Left lung (tissue), 10 donors: ENCODE results near the gene CAMTA1. TPM values are rescaled to one million over a fixed set of nuclear protein-coding genes. Genes with fewer than 3 reads are reported as not detected.
A peak's percentile ranks its signal among the peaks of the same experiment; 100 is the strongest.

ENCODE experiments used
- ATAC-seq: fragments of 200-7000 bp; cut with Tn5 transposase; one replicate; pipeline ENCODE4 v1.9.1; 2020; ENCODE audit warnings: moderate library complexity
- DNase-seq, 4 donors: peaks; one replicate each; pipeline ENCODE4 v3.0.0-alpha.2; 2013 to 2020
- H3K27ac ChIP-seq, 2 donors: fragments of 200-600 bp; sonication (generic) in 1 of 2; one replicate each; pipeline versions ENCODE4 v1.5.0 to v1.8.0; 2020 to 2021
- H3K27me3 ChIP-seq, 2 donors: fragments of 200-600 bp; sonication (generic) in 1 of 2; one replicate each; pipeline versions ENCODE4 v1.5.0 to v1.8.0; 2020 to 2021
- H3K36me3 ChIP-seq, 2 donors: fragments of 200-600 bp; sonication (generic) in 1 of 2; one replicate each; pipeline versions ENCODE4 v1.5.0 to v1.8.0; 2020 to 2021
- H3K4me1 ChIP-seq, 2 donors: fragments of 200-600 bp; one replicate each; pipeline ENCODE4 v1.8.0; 2021
- H3K4me3 ChIP-seq, 2 donors: fragments of 200-600 bp; sonication (generic) in 1 of 2; one replicate each; pipeline versions ENCODE4 v1.5.0 to v1.8.0; 2020 to 2021; ENCODE audit warnings: mild to moderate bottlenecking in 1 of 2
- H3K9me3 ChIP-seq, 2 donors: fragments of 200-600 bp; sonication (generic) in 1 of 2; one replicate each; pipeline versions ENCODE4 v1.5.0 to v1.8.0; 2020 to 2021
- intact Hi-C, 2 donors: fragments of 100-400 bp; cut with DNase I; formaldehyde crosslinking; loops; one replicate each; pipeline versions ENCODE4 v1.11.2 to v1.14.2; 2022
- polyA plus RNA-seq, 6 donors: library from polyadenylated mRNA; unstranded; fragments of 120-200 nt; gene quantifications; one replicate each; pipeline ENCODE4 v1.2.1, GENCODE V29; 2013; ENCODE audit not compliant: insufficient read length in 6 of 6
- total RNA-seq, 2 donors: library from RNA; stranded (reverse); fragmentation: NEBNext Ultra II Directional; extraction: Animal tissue kit (Norgen Biotek cat#: 25700); gene quantifications; one replicate each; pipeline ENCODE4 v1.2.1, GENCODE V29; 2021
- TF ChIP-seq, protein P1 (sequence below), 2 donors: fragments of 200-600 bp; sonication (generic) in 1 of 2; IDR thresholded peaks; one replicate each; pipeline versions ENCODE4 v1.5.0 to v1.8.0; 2021; ENCODE audit warnings: antibody characterized with exemption in 2 of 2
- donor health status: DM: no; HTN: yes; CAD: no.
- donor health status: DM: no; HTN: no; CAD: no.

Gene CAMTA1
- total and polyA plus RNA-seq, 8 donors: 42.7 to 69.1 (median 49.4) TPM

DNA sequence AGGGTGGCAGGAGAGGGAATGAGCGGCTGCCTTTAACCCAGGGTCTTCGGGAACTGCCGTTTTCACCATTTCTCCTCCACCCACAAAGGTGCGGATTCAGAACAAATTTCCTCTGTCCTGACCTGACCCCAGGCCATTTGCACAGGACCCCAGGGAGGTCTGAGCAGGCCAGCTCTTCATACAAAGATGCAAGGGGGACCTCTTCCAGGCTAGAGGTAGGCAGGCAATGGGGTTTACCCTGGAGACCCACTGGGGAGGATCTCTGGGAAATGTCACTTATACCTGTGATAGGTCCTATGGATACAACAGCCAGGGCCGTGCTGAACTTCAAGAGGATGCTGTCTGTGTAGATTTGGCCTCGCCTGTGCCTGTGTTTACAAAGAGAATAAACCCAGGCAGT is 896.1 kb downstream of the CAMTA1 start:
- H3K27me3 ChIP-seq: peaks cover 0 to 28% of the 10 kb centered on the region in 2 donors
- DNase-seq (no peak), ATAC-seq (no peak)

DNA sequence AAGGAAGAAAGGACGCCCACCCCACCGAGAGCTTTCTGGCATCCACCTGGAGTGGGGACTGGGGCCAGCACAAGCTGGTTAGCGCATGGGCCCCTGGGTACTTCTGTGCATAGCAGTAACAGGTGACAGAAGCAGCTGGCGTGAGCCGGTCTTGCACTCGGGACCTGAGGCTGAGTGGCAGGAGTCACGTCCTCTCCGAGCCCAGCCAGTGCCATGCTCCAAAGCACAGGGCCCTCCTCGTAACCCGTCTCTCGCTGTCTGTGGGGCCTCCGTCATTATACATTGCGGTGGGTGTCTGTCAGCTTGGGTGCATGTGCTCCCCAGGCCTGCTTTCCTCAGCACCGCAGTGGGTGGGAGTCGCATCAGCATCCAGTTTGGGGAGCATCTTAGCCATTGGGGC is 898.3 kb downstream of the CAMTA1 start:
- intact Hi-C loops: no loop called here

More for the DNA sequence above, 896.1 kb downstream of the CAMTA1 start:
- peaks cover 5 to 19% of the 10 kb centered on the region in 2 donors for H3K4me1 ChIP-seq
- intact Hi-C loops: no loop called here
- TF ChIP-seq, protein P1, sequence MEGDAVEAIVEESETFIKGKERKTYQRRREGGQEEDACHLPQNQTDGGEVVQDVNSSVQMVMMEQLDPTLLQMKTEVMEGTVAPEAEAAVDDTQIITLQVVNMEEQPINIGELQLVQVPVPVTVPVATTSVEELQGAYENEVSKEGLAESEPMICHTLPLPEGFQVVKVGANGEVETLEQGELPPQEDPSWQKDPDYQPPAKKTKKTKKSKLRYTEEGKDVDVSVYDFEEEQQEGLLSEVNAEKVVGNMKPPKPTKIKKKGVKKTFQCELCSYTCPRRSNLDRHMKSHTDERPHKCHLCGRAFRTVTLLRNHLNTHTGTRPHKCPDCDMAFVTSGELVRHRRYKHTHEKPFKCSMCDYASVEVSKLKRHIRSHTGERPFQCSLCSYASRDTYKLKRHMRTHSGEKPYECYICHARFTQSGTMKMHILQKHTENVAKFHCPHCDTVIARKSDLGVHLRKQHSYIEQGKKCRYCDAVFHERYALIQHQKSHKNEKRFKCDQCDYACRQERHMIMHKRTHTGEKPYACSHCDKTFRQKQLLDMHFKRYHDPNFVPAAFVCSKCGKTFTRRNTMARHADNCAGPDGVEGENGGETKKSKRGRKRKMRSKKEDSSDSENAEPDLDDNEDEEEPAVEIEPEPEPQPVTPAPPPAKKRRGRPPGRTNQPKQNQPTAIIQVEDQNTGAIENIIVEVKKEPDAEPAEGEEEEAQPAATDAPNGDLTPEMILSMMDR (IDR thresholded peaks at IDR 0.05): no peak
- H3K4me3 ChIP-seq: no peak overlapping the region
- H3K27ac ChIP-seq: no peak overlapping the region
- H3K36me3 ChIP-seq: no peaks in the 10 kb centered on the region
- no peaks in the 10 kb centered on the region for H3K9me3 ChIP-seq

DNA sequence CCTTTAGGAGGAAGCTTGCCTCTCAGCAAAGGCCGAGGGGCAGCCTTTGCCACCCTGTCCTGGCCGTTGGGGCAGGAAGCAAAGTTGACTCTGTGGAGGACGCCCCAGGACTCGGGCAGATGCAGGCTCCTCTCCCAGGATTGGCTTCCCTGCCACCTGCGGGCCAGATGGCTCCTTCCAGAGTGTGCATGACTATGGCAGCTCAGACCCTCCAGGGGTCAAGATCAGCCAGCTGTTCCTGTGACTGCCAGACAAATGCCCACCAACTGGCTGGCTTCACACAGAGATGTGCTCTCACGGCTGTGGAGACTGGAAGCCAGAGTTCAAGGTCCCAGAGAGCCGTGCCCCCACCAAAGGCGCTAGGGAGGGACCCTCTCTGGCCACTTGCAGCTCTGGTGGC is 898.9 kb downstream of the CAMTA1 start:
- Histone ChIP-seq H3K4me3 (no peak overlapping the region), H3K4me1 (peaks cover 5 to 19% of the 10 kb centered on the region in 2 donors), H3K36me3 (no peaks in the 10 kb centered on the region), H3K9me3 (no peaks in the 10 kb centered on the region), H3K27ac (no peak overlapping the region), H3K27me3 (peaks cover 0 to 28% of the 10 kb centered on the region in 2 donors)
- intact Hi-C loops: no loop called here
- ATAC-seq (no peak), DNase-seq (peak in 1 of 4 donors; percentile 49)
- TF ChIP-seq, protein P1 (IDR thresholded peaks at IDR 0.05): no peak

More for the DNA sequence above, 898.3 kb downstream of the CAMTA1 start:
- Histone ChIP-seq H3K27ac (no peak overlapping the region), H3K4me1 (peaks cover 5 to 19% of the 10 kb centered on the region in 2 donors), H3K36me3 (no peaks in the 10 kb centered on the region), H3K27me3 (peaks cover 0 to 27% of the 10 kb centered on the region in 2 donors), H3K9me3 (no peaks in the 10 kb centered on the region), H3K4me3 (no peak overlapping the region)
- TF ChIP-seq, protein P1 (IDR thresholded peaks at IDR 0.05): no peak
- DNase-seq (peak in 1 of 4 donors; percentile 60), ATAC-seq (no peak)

DNA sequence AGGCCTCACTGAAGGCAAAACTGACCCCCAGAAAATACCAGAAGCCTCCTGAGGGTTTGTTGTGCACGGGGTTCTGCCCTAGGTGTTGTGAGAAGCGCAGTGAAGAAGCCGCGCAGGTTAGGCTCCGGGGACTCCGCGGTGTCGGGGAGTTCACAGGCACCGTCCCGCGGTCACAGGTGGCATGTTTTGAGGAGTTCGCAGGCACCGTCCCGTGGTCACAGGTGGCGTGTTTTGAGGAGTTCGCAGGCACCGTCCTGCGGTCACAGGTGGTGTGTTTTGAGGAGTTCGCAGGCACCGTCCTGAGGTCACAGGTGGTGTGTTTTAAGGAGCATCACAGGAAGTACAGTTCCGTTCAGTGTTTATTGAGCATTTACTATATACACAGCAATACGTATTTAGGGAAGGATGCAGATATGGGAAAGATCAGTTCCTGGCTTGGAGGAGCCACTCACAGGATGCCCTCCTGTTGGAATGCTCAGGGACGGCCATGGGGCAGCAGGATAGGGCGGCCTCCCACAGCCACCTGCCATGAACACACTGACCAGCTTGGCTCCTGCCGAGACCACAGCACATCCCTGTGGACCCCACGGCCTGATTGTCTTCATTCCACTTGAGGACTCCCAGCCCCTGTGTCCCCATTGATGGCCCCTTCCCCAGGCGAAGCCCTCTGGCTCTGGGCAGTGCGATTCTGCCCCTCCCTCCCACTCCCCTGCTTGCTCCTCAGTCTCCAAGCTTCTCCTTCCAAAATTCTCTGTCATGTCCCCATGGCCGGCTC is 899.8 kb downstream of the CAMTA1 start:
- Histone ChIP-seq H3K9me3 (no peaks in the 10 kb centered on the region), H3K36me3 (no peaks in the 10 kb centered on the region), H3K27ac (no peak overlapping the region), H3K4me1 (peaks cover 2 to 11% of the 10 kb centered on the region in 2 donors), H3K4me3 (no peak overlapping the region), H3K27me3 (peaks cover 0 to 28% of the 10 kb centered on the region in 2 donors)
- DNase-seq (peak in 1 of 4 donors; percentile 63), ATAC-seq (no peak)
- TF ChIP-seq, protein P1 (IDR thresholded peaks at IDR 0.05): no peak
- intact Hi-C loops: no loop called here

DNA sequence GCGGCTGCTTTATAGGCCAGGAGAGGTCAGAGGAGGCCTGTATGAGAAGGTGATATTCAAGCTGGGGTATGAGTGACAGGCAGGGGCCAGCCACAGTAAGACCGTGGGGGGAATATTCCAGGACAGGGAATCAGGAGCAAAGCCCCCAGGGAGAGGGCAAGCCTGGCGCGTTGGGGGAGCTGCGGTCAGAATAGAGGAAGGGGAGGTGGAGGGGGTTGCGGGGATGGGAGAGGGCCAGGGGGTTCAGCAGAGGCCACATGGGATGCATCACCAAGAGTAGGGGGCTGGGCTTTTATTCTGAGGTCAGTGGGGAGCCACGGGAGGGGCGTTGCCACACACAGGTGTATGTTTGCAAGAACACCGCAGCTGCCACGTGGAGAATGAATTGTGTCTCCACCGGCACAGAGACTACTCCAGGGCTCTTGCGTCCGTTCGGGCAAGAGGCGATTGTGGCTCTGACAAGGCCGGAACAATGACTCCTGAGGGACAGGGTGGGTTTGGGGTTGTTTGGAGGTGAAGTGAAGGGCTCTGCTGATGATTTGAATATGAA is 901.1 kb downstream of the CAMTA1 start:
- DNase-seq (peak in 2 of 4 donors; percentile 20 to 35), ATAC-seq (no peak)
- Histone ChIP-seq H3K4me1 (no peaks in the 10 kb centered on the region), H3K36me3 (no peaks in the 10 kb centered on the region), H3K27me3 (peaks cover 0 to 16% of the 10 kb centered on the region in 2 donors), H3K9me3 (no peaks in the 10 kb centered on the region), H3K4me3 (no peak overlapping the region), H3K27ac (no peak overlapping the region)
- TF ChIP-seq, protein P1 (IDR thresholded peaks at IDR 0.05): no peak
- intact Hi-C loops: no loop called here
